Measurements from ENCODE around the gene TRPV6. TPM values are rescaled to one million over a fixed set of nuclear protein-coding genes. Genes with fewer than 3 reads are reported as not detected.

Gene TRPV6
- total and polyA plus RNA-seq, 2 experiments from 2014 or later, result 0.08 to 0.80 TPM

GRCh38 chr7:142887282-142888015 is 1.9 kb upstream of the TRPV6 start:
- Histone ChIP-seq H4K20me1 (replicated peaks; ENCODE audit: insufficient read depth) (no peaks in the 10 kb centered on the region), H3F3A (replicated peaks; ENCODE audit: low read depth) (no peaks in the 10 kb centered on the region), H3K79me2 (replicated peaks; ENCODE audit: insufficient read depth) (no peaks in the 10 kb centered on the region), H3K4me3 (no peak overlapping the region), H3K4me1 (ENCODE audit: insufficient read depth) (peaks cover 3% of the 10 kb centered on the region; the same call in 1 of the 2 replicates), H3K27me3 (ENCODE audit: insufficient read depth) (no peaks in the 10 kb centered on the region), H3K9me2 (ENCODE audit: insufficient read depth) (no peaks in the 10 kb centered on the region), H3K4me2 (no peak overlapping the region), H3K36me3 (ENCODE audit: insufficient read depth) (no peaks in the 10 kb centered on the region), H2AFZ (no peak overlapping the region), H3K27ac (ENCODE audit: low read depth) (no peak overlapping the region)
- Mint-ChIP-seq H3K9me3 (peaks cover 5% of the 10 kb centered on the region; the same call in 2 of the 3 replicates), H3K27ac (no peak overlapping the region), H3K36me3 (ENCODE audit: low read depth) (no peaks in the 10 kb centered on the region; the same call in 2 of the 3 replicates), H3K27me3 (ENCODE audit: insufficient read depth, low read depth, poor library complexity) (peaks cover 2% of the 10 kb centered on the region), H3K4me1 (peaks cover 10% of the 10 kb centered on the region), H3K4me3 (no peak overlapping the region)
- DNase-seq (ENCODE audit: low spot score) (no peak), ATAC-seq (no peak)
- TF ChIP-seq REST (IDR thresholded peaks at IDR 0.05; ENCODE audit: unreplicated experiment) (no peak), POLR2AphosphoS5 (IDR thresholded peaks at IDR 0.05; ENCODE audit: low read depth) (no peak), CREB1 (CRISPR knock-in tag; IDR thresholded peaks at IDR 0.05; ENCODE audit: low read depth) (no peak)
- TF ChIP-seq, protein P1, sequence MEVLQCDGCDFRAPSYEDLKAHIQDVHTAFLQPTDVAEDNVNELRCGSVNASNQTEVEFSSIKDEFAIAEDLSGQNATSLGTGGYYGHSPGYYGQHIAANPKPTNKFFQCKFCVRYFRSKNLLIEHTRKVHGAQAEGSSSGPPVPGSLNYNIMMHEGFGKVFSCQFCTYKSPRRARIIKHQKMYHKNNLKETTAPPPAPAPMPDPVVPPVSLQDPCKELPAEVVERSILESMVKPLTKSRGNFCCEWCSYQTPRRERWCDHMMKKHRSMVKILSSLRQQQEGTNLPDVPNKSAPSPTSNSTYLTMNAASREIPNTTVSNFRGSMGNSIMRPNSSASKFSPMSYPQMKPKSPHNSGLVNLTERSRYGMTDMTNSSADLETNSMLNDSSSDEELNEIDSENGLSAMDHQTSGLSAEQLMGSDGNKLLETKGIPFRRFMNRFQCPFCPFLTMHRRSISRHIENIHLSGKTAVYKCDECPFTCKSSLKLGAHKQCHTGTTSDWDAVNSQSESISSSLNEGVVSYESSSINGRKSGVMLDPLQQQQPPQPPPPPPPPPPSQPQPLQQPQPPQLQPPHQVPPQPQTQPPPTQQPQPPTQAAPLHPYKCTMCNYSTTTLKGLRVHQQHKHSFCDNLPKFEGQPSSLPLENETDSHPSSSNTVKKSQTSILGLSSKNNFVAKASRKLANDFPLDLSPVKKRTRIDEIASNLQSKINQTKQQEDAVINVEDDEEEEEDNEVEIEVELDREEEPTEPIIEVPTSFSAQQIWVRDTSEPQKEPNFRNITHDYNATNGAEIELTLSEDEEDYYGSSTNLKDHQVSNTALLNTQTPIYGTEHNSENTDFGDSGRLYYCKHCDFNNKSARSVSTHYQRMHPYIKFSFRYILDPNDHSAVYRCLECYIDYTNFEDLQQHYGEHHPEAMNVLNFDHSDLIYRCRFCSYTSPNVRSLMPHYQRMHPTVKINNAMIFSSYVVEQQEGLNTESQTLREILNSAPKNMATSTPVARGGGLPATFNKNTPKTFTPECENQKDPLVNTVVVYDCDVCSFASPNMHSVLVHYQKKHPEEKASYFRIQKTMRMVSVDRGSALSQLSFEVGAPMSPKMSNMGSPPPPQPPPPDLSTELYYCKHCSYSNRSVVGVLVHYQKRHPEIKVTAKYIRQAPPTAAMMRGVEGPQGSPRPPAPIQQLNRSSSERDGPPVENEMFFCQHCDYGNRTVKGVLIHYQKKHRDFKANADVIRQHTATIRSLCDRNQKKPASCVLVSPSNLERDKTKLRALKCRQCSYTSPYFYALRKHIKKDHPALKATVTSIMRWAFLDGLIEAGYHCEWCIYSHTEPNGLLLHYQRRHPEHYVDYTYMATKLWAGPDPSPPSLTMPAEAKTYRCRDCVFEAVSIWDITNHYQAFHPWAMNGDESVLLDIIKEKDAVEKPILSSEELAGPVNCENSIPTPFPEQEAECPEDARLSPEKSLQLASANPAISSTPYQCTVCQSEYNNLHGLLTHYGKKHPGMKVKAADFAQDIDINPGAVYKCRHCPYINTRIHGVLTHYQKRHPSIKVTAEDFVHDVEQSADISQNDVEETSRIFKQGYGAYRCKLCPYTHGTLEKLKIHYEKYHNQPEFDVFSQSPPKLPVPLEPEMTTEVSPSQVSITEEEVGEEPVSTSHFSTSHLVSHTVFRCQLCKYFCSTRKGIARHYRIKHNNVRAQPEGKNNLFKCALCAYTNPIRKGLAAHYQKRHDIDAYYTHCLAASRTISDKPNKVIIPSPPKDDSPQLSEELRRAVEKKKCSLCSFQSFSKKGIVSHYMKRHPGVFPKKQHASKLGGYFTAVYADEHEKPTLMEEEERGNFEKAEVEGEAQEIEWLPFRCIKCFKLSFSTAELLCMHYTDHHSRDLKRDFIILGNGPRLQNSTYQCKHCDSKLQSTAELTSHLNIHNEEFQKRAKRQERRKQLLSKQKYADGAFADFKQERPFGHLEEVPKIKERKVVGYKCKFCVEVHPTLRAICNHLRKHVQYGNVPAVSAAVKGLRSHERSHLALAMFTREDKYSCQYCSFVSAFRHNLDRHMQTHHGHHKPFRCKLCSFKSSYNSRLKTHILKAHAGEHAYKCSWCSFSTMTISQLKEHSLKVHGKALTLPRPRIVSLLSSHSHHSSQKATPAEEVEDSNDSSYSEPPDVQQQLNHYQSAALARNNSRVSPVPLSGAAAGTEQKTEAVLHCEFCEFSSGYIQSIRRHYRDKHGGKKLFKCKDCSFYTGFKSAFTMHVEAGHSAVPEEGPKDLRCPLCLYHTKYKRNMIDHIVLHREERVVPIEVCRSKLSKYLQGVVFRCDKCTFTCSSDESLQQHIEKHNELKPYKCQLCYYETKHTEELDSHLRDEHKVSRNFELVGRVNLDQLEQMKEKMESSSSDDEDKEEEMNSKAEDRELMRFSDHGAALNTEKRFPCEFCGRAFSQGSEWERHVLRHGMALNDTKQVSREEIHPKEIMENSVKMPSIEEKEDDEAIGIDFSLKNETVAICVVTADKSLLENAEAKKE (CRISPR knock-in tag; IDR thresholded peaks at IDR 0.05), result no peak
- TF ChIP-seq, protein P2, sequence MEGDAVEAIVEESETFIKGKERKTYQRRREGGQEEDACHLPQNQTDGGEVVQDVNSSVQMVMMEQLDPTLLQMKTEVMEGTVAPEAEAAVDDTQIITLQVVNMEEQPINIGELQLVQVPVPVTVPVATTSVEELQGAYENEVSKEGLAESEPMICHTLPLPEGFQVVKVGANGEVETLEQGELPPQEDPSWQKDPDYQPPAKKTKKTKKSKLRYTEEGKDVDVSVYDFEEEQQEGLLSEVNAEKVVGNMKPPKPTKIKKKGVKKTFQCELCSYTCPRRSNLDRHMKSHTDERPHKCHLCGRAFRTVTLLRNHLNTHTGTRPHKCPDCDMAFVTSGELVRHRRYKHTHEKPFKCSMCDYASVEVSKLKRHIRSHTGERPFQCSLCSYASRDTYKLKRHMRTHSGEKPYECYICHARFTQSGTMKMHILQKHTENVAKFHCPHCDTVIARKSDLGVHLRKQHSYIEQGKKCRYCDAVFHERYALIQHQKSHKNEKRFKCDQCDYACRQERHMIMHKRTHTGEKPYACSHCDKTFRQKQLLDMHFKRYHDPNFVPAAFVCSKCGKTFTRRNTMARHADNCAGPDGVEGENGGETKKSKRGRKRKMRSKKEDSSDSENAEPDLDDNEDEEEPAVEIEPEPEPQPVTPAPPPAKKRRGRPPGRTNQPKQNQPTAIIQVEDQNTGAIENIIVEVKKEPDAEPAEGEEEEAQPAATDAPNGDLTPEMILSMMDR (conservative IDR thresholded peaks at IDR 0.05; ENCODE audit: low read depth in 2 of 2), result no peak

Measured in GM23338 (cell line).